Measurements from ENCODE around the gene DNAJC4. TPM values are rescaled to one million over a fixed set of nuclear protein-coding genes. Genes with fewer than 3 reads are reported as not detected.

The DNAJC4 gene
- total and polyA plus RNA-seq, 9 donors = 25.0 to 69.1 (median 43.1) TPM

- H3K27ac ChIP-seq = peak overlapping the region in 1 of 2 donors; percentile 16
- WGBS, 3 donors = 17 to 37% (median 25%) methylated on average over 29 to 30 of the region's 30 CpGs
- intact Hi-C loops (cut with DNase I) = loop anchor here in 2 of 4 donors (10.0 kb wide), 1 partner anchor 57 kb away; no protein-coding TSS in a partner anchor
- no peaks in the 10 kb centered on the region for H3K27me3 ChIP-seq
- H3K36me3 ChIP-seq = no peaks in the 10 kb centered on the region
- no peaks in the 10 kb centered on the region for H3K9me3 ChIP-seq
- peak in 4 of 5 donors; percentile 48 to 60 (median 52) for DNase-seq
- H3K4me3 ChIP-seq = peak overlapping the region; percentile 13
- TF ChIP-seq EP300 (IDR thresholded peaks at IDR 0.05) = no peak
- no peak for TF ChIP-seq CTCF (IDR thresholded peaks at IDR 0.05)
- TF ChIP-seq POLR2A (IDR thresholded peaks at IDR 0.05) = no peak
- peaks cover 10% of the 10 kb centered on the region for H3K4me1 ChIP-seq (ENCODE audit: insufficient read depth)
Observed at GRCh38 chr11:64207256-64208085, 22.9 kb upstream of the DNAJC4 start.

- Histone ChIP-seq H3K36me3 (no peaks in the 10 kb centered on the region), H3K27me3 (no peaks in the 10 kb centered on the region), H3K27ac (peak overlapping the region in 1 of 2 donors; percentile 16), H3K4me1 (ENCODE audit: insufficient read depth) (peaks cover 10% of the 10 kb centered on the region), H3K4me3 (no peak overlapping the region), H3K9me3 (no peaks in the 10 kb centered on the region)
- TF ChIP-seq CTCF (IDR thresholded peaks at IDR 0.05) (no peak), POLR2A (IDR thresholded peaks at IDR 0.05) (no peak)
- DNase-seq = peak in 1 of 5 donors; percentile 37
- intact Hi-C loops (cut with DNase I) = loop anchor here in 2 of 4 donors (10.0 kb wide), 1 partner anchor 57 kb away; no protein-coding TSS in a partner anchor
- WGBS, 3 donors = 73 to 80% (median 77%) methylated on average over 23 of the region's 23 CpGs
Observed at GRCh38 chr11:64208086-64208795, 22.1 kb upstream of the DNAJC4 start.

- Histone ChIP-seq H3K36me3 (no peaks in the 10 kb centered on the region), H3K27ac (no peak overlapping the region), H3K4me1 (ENCODE audit: insufficient read depth) (peaks cover 7% of the 10 kb centered on the region), H3K4me3 (no peak overlapping the region), H3K9me3 (no peaks in the 10 kb centered on the region), H3K27me3 (no peaks in the 10 kb centered on the region)
- intact Hi-C loops (cut with DNase I) = loop anchor here in 2 of 4 donors (10.0 kb wide), 1 partner anchor 56 kb away; no protein-coding TSS in a partner anchor
- TF ChIP-seq EP300 (IDR thresholded peaks at IDR 0.05) = no peak
- no peak for TF ChIP-seq CTCF (IDR thresholded peaks at IDR 0.05)
- no peak for TF ChIP-seq POLR2A (IDR thresholded peaks at IDR 0.05)
- WGBS, 3 donors = 81 to 87% (median 85%) methylated on average over 18 of the region's 18 CpGs
- no peak for DNase-seq
Observed at GRCh38 chr11:64208796-64209562, 21.4 kb upstream of the DNAJC4 start.

GRCh38 chr11:64209563-64209843, 20.8 kb upstream of the DNAJC4 start:
- Histone ChIP-seq H3K4me1 (ENCODE audit: insufficient read depth) (peaks cover 4% of the 10 kb centered on the region), H3K4me3 (no peak overlapping the region), H3K27ac (no peak overlapping the region), H3K9me3 (no peaks in the 10 kb centered on the region), H3K27me3 (no peaks in the 10 kb centered on the region), H3K36me3 (no peaks in the 10 kb centered on the region)
- no peak for TF ChIP-seq POLR2A (IDR thresholded peaks at IDR 0.05)
- TF ChIP-seq EP300 (IDR thresholded peaks at IDR 0.05) = no peak
- TF ChIP-seq CTCF (IDR thresholded peaks at IDR 0.05) = no peak
- DNase-seq = no peak
- 88 to 92% (median 91%) methylated on average over 8 of the region's 8 CpGs for WGBS, 3 donors
- intact Hi-C loops (cut with DNase I) = loop anchor here in 2 of 4 donors (10.0 kb wide), 1 partner anchor 55 kb away; no protein-coding TSS in a partner anchor

All from ovary (tissue), 9 donors.